H1 (cell line): Measurements from ENCODE around the gene F8A2. TPM values are rescaled to one million over a fixed set of nuclear protein-coding genes. Genes with fewer than 3 reads are reported as not detected.

Source experiments
- CTCF ChIA-PET: fragments of 300-600 bp; sonication (Branson Sonifier 250); formaldehyde crosslinking; loops from one replicate; lab custom pipeline; 2021; ENCODE audit not compliant: partially characterized antibody; lab: Charles Lee
- POLR2A ChIA-PET: fragments of 300-600 bp; sonication (Branson Sonifier 250); formaldehyde crosslinking; loops from one replicate; lab custom pipeline; 2021; ENCODE audit warnings: inconsistent platforms; ENCODE audit not compliant: partially characterized antibody; lab: Charles Lee
- DNase-seq, 2 experiments: peaks; one replicate each; pipeline versions ENCODE4 v3.0.0 to v3.0.0-alpha.2; 2010 to 2022; ENCODE audit warnings: low spot score in 2 of 2, low read depth in 1 of 2, mixed read lengths in 1 of 2
- FAIRE-seq: peaks from 2 replicates; lab custom pipeline; 2011; peaks lifted over from hg19 to GRCh38; lab: Jason Lieb, UNC
- H2AFZ ChIP-seq: 2 replicates; pipeline ENCODE4 v1.8.1; 2012; ENCODE audit warnings: low read length, inconsistent platforms
- H2AK5ac ChIP-seq: 2 replicates; pipeline ENCODE4 v1.6.1; 2013; ENCODE audit warnings: low read depth, low read length
- H2BK120ac ChIP-seq: replicated peaks from 2 replicates; pipeline ENCODE3; 2013; ENCODE audit warnings: low read depth, low read length, inconsistent platforms
- H2BK12ac ChIP-seq: 2 replicates; pipeline ENCODE4 v1.6.1; 2013; ENCODE audit warnings: low read depth, low read length
- H2BK15ac ChIP-seq: 2 replicates; pipeline ENCODE4 v1.6.1; 2013; ENCODE audit warnings: low read length
- H2BK20ac ChIP-seq: 2 replicates; pipeline ENCODE4 v1.6.1; 2013; ENCODE audit warnings: low read length
- H2BK5ac ChIP-seq: 2 replicates; pipeline ENCODE4 v1.6.1; 2013; ENCODE audit warnings: low read depth, low read length
- H3K14ac ChIP-seq: 2 replicates; pipeline ENCODE4 v1.6.1; 2013; ENCODE audit warnings: inconsistent platforms; ENCODE audit not compliant: insufficient read length
- H3K18ac ChIP-seq: 2 replicates; pipeline ENCODE4 v1.6.1; 2013; ENCODE audit warnings: low read length; ENCODE audit errors: extremely low read depth
- H3K23ac ChIP-seq: 2 replicates; pipeline ENCODE4 v1.6.1; 2013; ENCODE audit warnings: inconsistent platforms; ENCODE audit not compliant: insufficient read length
- H3K23me2 ChIP-seq: 2 replicates; pipeline ENCODE4 v1.6.1; 2013; ENCODE audit warnings: low read depth, low read length
- H3K27ac ChIP-seq: 2 replicates; pipeline ENCODE4 v1.6.1; 2011; ENCODE audit warnings: low read depth, low read length, inconsistent platforms
- H3K27me3 ChIP-seq, 4 experiments: replicated peaks in 1 of 4; 1 replicate in 1 of 4; 2 replicates in 3 of 4; pipeline versions ENCODE4 v1.6.1 to v1.8.1; 2011 to 2013; ENCODE audit warnings: low read length in 3 of 4, mild to moderate bottlenecking in 3 of 4, inconsistent platforms in 2 of 4, mixed read lengths in 2 of 4, moderate library complexity in 1 of 4; ENCODE audit not compliant: control insufficient read depth in 3 of 4, insufficient read depth in 3 of 4; ENCODE audit errors: extremely low read depth in 1 of 4
- H3K36me3 ChIP-seq, 4 experiments: 2 replicates each; pipeline versions ENCODE4 v1.6.1 to v1.8.1; 2011 to 2013; ENCODE audit warnings: mild to moderate bottlenecking in 4 of 4, low read length in 3 of 4, moderate library complexity in 2 of 4, control low read depth in 1 of 4, inconsistent platforms in 1 of 4; ENCODE audit not compliant: insufficient read depth in 4 of 4, control insufficient read depth in 2 of 4
- H3K4ac ChIP-seq: replicated peaks from 2 replicates; pipeline ENCODE3; 2013; ENCODE audit warnings: low read length, low read depth, mixed read lengths, inconsistent platforms; ENCODE audit not compliant: insufficient read length
- H3K4me1 ChIP-seq, 4 experiments: replicated peaks in 1 of 4; 1 replicate in 1 of 4; 2 replicates in 3 of 4; pipeline versions ENCODE4 v1.6.1 to v1.8.1; 2011 to 2013; ENCODE audit warnings: low read length in 3 of 4, inconsistent platforms in 2 of 4, mixed read lengths in 1 of 4; ENCODE audit not compliant: insufficient read depth in 4 of 4, control insufficient read depth in 3 of 4
- H3K4me2 ChIP-seq, 2 experiments: 2 replicates each; pipeline versions ENCODE4 v1.6.1 to v1.8.1; 2011 to 2013; ENCODE audit warnings: low read depth in 2 of 2, low read length in 2 of 2, control low read depth in 1 of 2, inconsistent platforms in 1 of 2, mild to moderate bottlenecking in 1 of 2; ENCODE audit not compliant: insufficient read depth in 1 of 2
- H3K4me3 ChIP-seq, 4 experiments: fragments of 200-600, 300-600 bp in 1 of 4; sonication (generic), shearing (Covaris generic), sonication (Bioruptor Twin) in 1 of 4; 2 replicates each; pipeline versions ENCODE4 v1.5.1 to v1.8.1; 2011 to 2016; ENCODE audit warnings: low read length in 4 of 4, low read depth in 3 of 4, control low read depth in 2 of 4, inconsistent platforms in 2 of 4, mild to moderate bottlenecking in 2 of 4, mixed read lengths in 1 of 4, moderate library complexity in 1 of 4; ENCODE audit not compliant: insufficient read depth in 2 of 4; ENCODE audit errors: extremely low read depth in 1 of 4
- H3K56ac ChIP-seq: replicated peaks from 2 replicates; pipeline ENCODE3; 2013; ENCODE audit warnings: low read depth, mild to moderate bottlenecking, mixed read lengths, low read length, inconsistent platforms; ENCODE audit not compliant: insufficient read length
- H3K79me1 ChIP-seq: 2 replicates; pipeline ENCODE4 v1.6.1; 2013; ENCODE audit warnings: low read depth, low read length, control low read depth
- H3K79me2 ChIP-seq, 2 experiments: 2 replicates each; pipeline versions ENCODE4 v1.6.1 to v1.8.1; 2012 to 2013; ENCODE audit warnings: low read length in 2 of 2, mild to moderate bottlenecking in 2 of 2, inconsistent platforms in 1 of 2; ENCODE audit not compliant: insufficient read depth in 2 of 2, control insufficient read depth in 1 of 2
- H3K9ac ChIP-seq, 4 experiments: replicated peaks in 1 of 4; 1 replicate in 1 of 4; 2 replicates in 3 of 4; pipeline versions ENCODE4 v1.6.1 to v1.8.1; 2011 to 2013; ENCODE audit warnings: low read depth in 3 of 4, low read length in 3 of 4, control low read depth in 2 of 4, mild to moderate bottlenecking in 2 of 4, moderate library complexity in 2 of 4, inconsistent platforms in 1 of 4; ENCODE audit errors: extremely low read depth in 1 of 4
- H3K9me3 ChIP-seq, 2 experiments: 2 replicates each; pipeline versions ENCODE4 v1.6.1 to v1.8.1; 2012 to 2013; ENCODE audit warnings: mild to moderate bottlenecking in 2 of 2, moderate library complexity in 2 of 2, control low read depth in 1 of 2, inconsistent platforms in 1 of 2, low read depth in 1 of 2, low read length in 1 of 2, mixed read lengths in 1 of 2; ENCODE audit not compliant: insufficient read depth in 2 of 2
- H4K20me1 ChIP-seq, 2 experiments: replicated peaks in 1 of 2; 2 replicates each; pipeline versions ENCODE3 to v1.8.1; 2011 to 2013; ENCODE audit warnings: inconsistent platforms in 2 of 2, low read length in 2 of 2, mild to moderate bottlenecking in 1 of 2; ENCODE audit not compliant: insufficient read depth in 2 of 2, control insufficient read depth in 1 of 2
- H4K5ac ChIP-seq: 2 replicates; pipeline ENCODE4 v1.6.1; 2013; ENCODE audit warnings: low read length, low read depth, mixed read lengths, inconsistent platforms; ENCODE audit not compliant: insufficient read length
- H4K8ac ChIP-seq: 2 replicates; pipeline ENCODE4 v1.8.0; 2013; ENCODE audit warnings: mild to moderate bottlenecking, moderate library complexity, low read length, inconsistent platforms; ENCODE audit not compliant: insufficient read depth; ENCODE audit errors: extremely low read depth
- H4K91ac ChIP-seq: replicated peaks from 2 replicates; pipeline ENCODE3; 2013; ENCODE audit warnings: low read length, mixed read lengths, inconsistent platforms; ENCODE audit not compliant: insufficient read length
- BACH1 ChIP-seq: IDR thresholded peaks from 2 replicates; pipeline ENCODE4 v1.6.1; 2012; ENCODE audit warnings: low read length, improper control_type of control experiment
- CBX5 ChIP-seq: fragments of 300-800, 300-1000 bp; sonication (generic); IDR thresholded peaks from 2 replicates; pipeline ENCODE4 v1.7.1; 2016; ENCODE audit warnings: antibody characterized with exemption, low read length, low read depth
- EP300 ChIP-seq, 2 experiments: IDR thresholded peaks; 1 replicate in 1 of 2; 2 replicates in 1 of 2; pipeline ENCODE4 v1.6.1; 2011 to 2012; ENCODE audit warnings: low read depth in 2 of 2, low read length in 2 of 2, mild to moderate bottlenecking in 2 of 2, borderline replicate concordance in 1 of 2, inconsistent platforms in 1 of 2, moderate library complexity in 1 of 2
- KDM1A ChIP-seq: fragments of 200-600, 300-600 bp; sonication (generic); IDR thresholded peaks from 2 replicates; pipeline ENCODE4 v1.7.1; 2016; ENCODE audit warnings: mild to moderate bottlenecking, low read length, borderline replicate concordance
- KDM4A ChIP-seq: IDR thresholded peaks from one replicate; pipeline ENCODE4 v1.7.1; 2012; ENCODE audit warnings: low read depth, mild to moderate bottlenecking, moderate library complexity, low read length, inconsistent platforms; ENCODE audit not compliant: severe bottlenecking
- SIN3A ChIP-seq, 2 experiments: IDR thresholded peaks in 1 of 2; conservative IDR thresholded peaks in 1 of 2; 2 replicates each; pipeline ENCODE4 v1.6.1; 2011 to 2012; ENCODE audit warnings: low read length in 2 of 2, improper control_type of control experiment in 1 of 2, low read depth in 1 of 2, mild to moderate bottlenecking in 1 of 2
- SIRT6 ChIP-seq: IDR thresholded peaks from one replicate; pipeline ENCODE4 v1.7.1; 2012; ENCODE audit warnings: low read length, inconsistent platforms
- SRF ChIP-seq: IDR thresholded peaks from 2 replicates; pipeline ENCODE4 v1.6.1; 2011; ENCODE audit warnings: mild to moderate bottlenecking, low read depth, low read length, moderate library complexity
- WGBS, 2 experiments: shearing (Covaris generic) in 1 of 2; methylation state at CpG; one replicate each; pipeline versions ENCODE4 v1.1.6 to v1.1.7; 2013 to 2015; ENCODE audit warnings: low lambda C conversion rate in 2 of 2, mixed read lengths in 2 of 2, inconsistent platforms in 1 of 2, low coverage in 1 of 2, missing lambda C conversion rate in 1 of 2; ENCODE audit not compliant: insufficient replicate concordance in 2 of 2, insufficient coverage in 1 of 2, insufficient read length in 1 of 2; ENCODE audit errors: extremely low coverage in 1 of 2, missing lambda C conversion rate in 1 of 2; 5-methylcytosine and 5-hydroxymethylcytosine counted together
- polyA plus RNA-seq, 7 experiments: library from polyadenylated mRNA; depleted of rRNA in 3 of 7; stranded (reverse) in 5 of 7; unstranded in 2 of 7; fragments of >200 nt in 5 of 7; fragments of 200-250 nt in 2 of 7; gene quantifications; 1 replicate in 5 of 7; 2 replicates in 1 of 7; 4 replicates in 1 of 7; pipeline versions ENCODE4 v1.2.1 to v1.2.3, GENCODE V29; 2011 to 2013; ENCODE audit warnings: missing spikeins in 2 of 7, mixed read lengths in 2 of 7
- total RNA-seq: library from RNA; stranded (reverse); fragmentation: NEBNext Ultra II Directional; extraction: Animal tissue kit (Norgen Biotek cat#: 25700); gene quantifications from 2 replicates; pipeline ENCODE4 v1.2.1, GENCODE V29; 2021
- TF ChIP-seq, protein P1 (sequence below): IDR thresholded peaks from 2 replicates; pipeline ENCODE4 v1.6.1; 2012; ENCODE audit warnings: low read length, inconsistent platforms
- TF ChIP-seq, protein P2 (sequence below): IDR thresholded peaks from 2 replicates; pipeline ENCODE4 v1.6.1; 2012; ENCODE audit warnings: inconsistent platforms

The F8A2 gene
- total and polyA plus RNA-seq, 2 of the 8 experiments (the other 6 are each of a cell fraction or from before 2014, with no cell fraction given) = not detected

GRCh38 chrX:155417769-155418168, 35.9 kb downstream of the F8A2 start:
- Histone ChIP-seq H3K18ac (no peak overlapping the region), H3K4me1 (no peaks in the 10 kb centered on the region), H3K36me3 (no peaks in the 10 kb centered on the region), H4K20me1 (no peaks in the 10 kb centered on the region), H3K27me3 (no peaks in the 10 kb centered on the region), H3K4me3 (no peak overlapping the region), H4K5ac (no peak overlapping the region), H2BK5ac (no peak overlapping the region), H2AFZ (no peak overlapping the region), H4K91ac (no peak overlapping the region), H2BK15ac (no peak overlapping the region), H3K23ac (no peak overlapping the region), H3K14ac (no peak overlapping the region), H3K79me1 (no peaks in the 10 kb centered on the region), H2BK120ac (no peak overlapping the region), H3K56ac (peak overlapping the region; percentile 6), H3K9me3 (peaks cover 0 to 15% of the 10 kb centered on the region in 2 experiments; a peak in 2 of 4 replicates), H3K9ac (no peak overlapping the region), H4K8ac (no peak overlapping the region), H2BK20ac (no peak overlapping the region), H3K4me2 (no peak overlapping the region), H3K23me2 (no peaks in the 10 kb centered on the region), H2AK5ac (no peak overlapping the region), H3K79me2 (no peaks in the 10 kb centered on the region), H2BK12ac (no peak overlapping the region), H3K27ac (no peak overlapping the region), H3K4ac (no peak overlapping the region)
- 92% methylated on average over 1 of the region's 1 CpG; no CpG with 5 or more reads in 1 of the 2 experiments for WGBS, 2 experiments
- CTCF ChIA-PET = no interaction called here
- TF ChIP-seq SRF = no peak
- TF ChIP-seq, protein P1, sequence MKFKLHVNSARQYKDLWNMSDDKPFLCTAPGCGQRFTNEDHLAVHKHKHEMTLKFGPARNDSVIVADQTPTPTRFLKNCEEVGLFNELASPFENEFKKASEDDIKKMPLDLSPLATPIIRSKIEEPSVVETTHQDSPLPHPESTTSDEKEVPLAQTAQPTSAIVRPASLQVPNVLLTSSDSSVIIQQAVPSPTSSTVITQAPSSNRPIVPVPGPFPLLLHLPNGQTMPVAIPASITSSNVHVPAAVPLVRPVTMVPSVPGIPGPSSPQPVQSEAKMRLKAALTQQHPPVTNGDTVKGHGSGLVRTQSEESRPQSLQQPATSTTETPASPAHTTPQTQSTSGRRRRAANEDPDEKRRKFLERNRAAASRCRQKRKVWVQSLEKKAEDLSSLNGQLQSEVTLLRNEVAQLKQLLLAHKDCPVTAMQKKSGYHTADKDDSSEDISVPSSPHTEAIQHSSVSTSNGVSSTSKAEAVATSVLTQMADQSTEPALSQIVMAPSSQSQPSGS = no peak
- TF ChIP-seq KDM4A = no peak
- no peak for TF ChIP-seq SIRT6
- TF ChIP-seq BACH1 = no peak
- TF ChIP-seq, protein P2, sequence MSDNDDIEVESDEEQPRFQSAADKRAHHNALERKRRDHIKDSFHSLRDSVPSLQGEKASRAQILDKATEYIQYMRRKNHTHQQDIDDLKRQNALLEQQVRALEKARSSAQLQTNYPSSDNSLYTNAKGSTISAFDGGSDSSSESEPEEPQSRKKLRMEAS = no peak
- TF ChIP-seq CBX5 = no peak
- no peak for TF ChIP-seq EP300 (IDR thresholded peaks at IDR 0.05; ENCODE audit: borderline replicate concordance in 1 of 2, low read depth in 2 of 2, low read length in 2 of 2)
- TF ChIP-seq KDM1A = no peak
- no peak for TF ChIP-seq SIN3A (conservative IDR thresholded peaks at IDR 0.05 in 1 of 2, IDR thresholded peaks at IDR 0.05 in 1 of 2; ENCODE audit: low read depth in 1 of 2, low read length in 2 of 2)
- no peak for FAIRE-seq
- POLR2A ChIA-PET = no interaction called here
- DNase-seq = no peak
